GM12875 (cell line): ENCODE results near the gene CCDC83.
"Not testable (repeated sequence)": the region's sequence is repeated elsewhere in the genome, so short reads cannot be mapped to it uniquely, and the experiment has no call there.

Experiments used
- H3K4me3 ChIP-seq: one replicate; pipeline ENCODE4 v1.5.1; 2011; ENCODE audit warnings: low read depth, low read length, control low read depth
- CTCF ChIP-seq: IDR thresholded peaks from 2 replicates; pipeline ENCODE4 v1.5.1; 2011; ENCODE audit warnings: low read depth, mild to moderate bottlenecking, control low read depth, inconsistent platforms, low read length, moderate library complexity, borderline replicate concordance; ENCODE audit not compliant: insufficient read depth

Gene CCDC83

DNA sequence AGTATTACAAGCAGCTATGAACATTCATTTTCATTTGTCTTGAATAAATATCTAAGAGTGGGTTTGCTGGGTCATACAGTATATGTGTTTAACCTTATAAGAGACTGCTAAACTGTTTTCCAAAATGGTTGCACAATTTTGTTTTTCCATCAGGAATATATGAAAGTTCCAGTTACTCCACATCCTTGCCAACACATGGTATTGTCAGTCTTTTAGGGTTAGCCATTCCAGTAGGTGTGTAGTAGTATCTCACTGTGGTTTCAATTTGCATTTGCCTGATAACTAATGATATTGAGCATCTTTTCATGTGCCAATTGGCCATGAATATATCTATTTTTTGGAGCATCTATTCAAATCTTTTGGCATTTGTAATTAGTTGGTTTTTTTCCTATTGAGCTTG, 7.7 kb upstream of the CCDC83 start:
- TF ChIP-seq CTCF = no peak
- no peak overlapping the region for H3K4me3 ChIP-seq

GRCh38 chr11:85848006-85848405, 7.2 kb upstream of the CCDC83 start:
- no peak for TF ChIP-seq CTCF
- no peak overlapping the region for H3K4me3 ChIP-seq

- H3K4me3 ChIP-seq = no peak overlapping the region
- no peak for TF ChIP-seq CTCF
These were observed 6.6 kb upstream of the CCDC83 start for GRCh38 chr11:85848556-85848955.

- not testable (repeated sequence) for H3K4me3 ChIP-seq
These were observed 2.4 kb upstream of the CCDC83 start for GRCh38 chr11:85852754-85853153.

DNA sequence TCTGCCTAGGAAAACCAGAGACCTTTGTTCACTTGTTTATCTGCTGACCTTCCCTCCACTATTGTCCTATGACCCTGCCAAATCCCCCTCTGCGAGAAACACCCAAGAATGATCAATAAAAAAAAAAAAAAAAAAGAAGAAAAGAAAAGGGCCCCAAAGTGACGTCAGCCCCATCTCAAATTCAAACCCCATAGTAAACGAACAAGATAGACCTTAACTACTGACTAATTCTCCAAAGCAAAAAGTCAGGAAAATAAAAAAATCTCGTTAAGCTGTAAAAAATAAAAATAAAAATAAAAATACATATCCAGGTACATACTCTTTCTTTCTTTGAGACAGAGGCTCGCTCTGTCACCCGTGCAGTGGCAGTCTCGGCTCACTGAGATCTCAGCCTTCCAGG, 1.6 kb upstream of the CCDC83 start:
- H3K4me3 ChIP-seq = not testable (repeated sequence)

DNA sequence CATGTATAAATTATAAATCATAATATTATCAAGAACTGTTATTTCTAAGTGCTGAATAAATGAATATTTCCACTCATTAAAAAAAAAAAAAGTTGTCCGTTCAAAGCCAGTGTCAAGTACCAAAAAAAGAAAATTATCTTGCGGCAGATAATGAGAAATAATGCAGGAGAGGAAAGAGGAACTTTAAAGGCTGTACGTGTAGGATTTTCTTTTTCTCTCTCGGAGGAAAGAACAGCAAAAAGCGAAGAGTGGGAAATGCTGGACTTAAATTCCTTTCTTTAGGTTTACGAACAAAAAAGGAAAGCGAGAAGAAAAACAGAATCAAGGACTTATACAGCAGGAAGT, 999 bp upstream of the CCDC83 start:
- no peak for TF ChIP-seq CTCF

GRCh38 chr11:85854557-85855340, 434 bp upstream of the CCDC83 start:
- H3K4me3 ChIP-seq = peak overlapping the region; percentile 61
- TF ChIP-seq CTCF = peak; percentile 84

More for the DNA sequence above, 999 bp upstream of the CCDC83 start:
- H3K4me3 ChIP-seq = peak overlapping the region; percentile 61

- TF ChIP-seq CTCF = no peak
- H3K4me3 ChIP-seq = no peak overlapping the region
These were observed 1.9 kb downstream of the CCDC83 start for GRCh38 chr11:85857098-85857497.

GRCh38 chr11:85859541-85859940, 4.4 kb downstream of the CCDC83 start:
- not testable (repeated sequence) for H3K4me3 ChIP-seq
